Neural progenitor cell (in vitro differentiated cells): Measurements from ENCODE around the gene MME. TPM values are rescaled to one million over a fixed set of nuclear protein-coding genes. Genes with fewer than 3 reads are reported as not detected.

Experiments
- DNase-seq: peaks from one replicate; pipeline ENCODE4 v3.0.0-alpha.2; 2016; ENCODE audit warnings: low spot score
- H2AFZ ChIP-seq: fragments of 200-600 bp; sonication (generic); replicated peaks from 2 replicates; pipeline ENCODE4 v1.6.1; 2016; ENCODE audit warnings: antibody characterized with exemption
- H3F3A ChIP-seq: fragments of 200-600 bp; sonication (generic); 2 replicates; pipeline ENCODE4 v1.6.1; 2016; ENCODE audit warnings: antibody characterized with exemption, low read depth
- H3K27ac ChIP-seq: fragments of 200-600 bp; sonication (generic); 2 replicates; pipeline ENCODE4 v1.5.1; 2016; ENCODE audit warnings: mild to moderate bottlenecking
- H3K27me3 ChIP-seq: fragments of 200-600 bp; sonication (generic); 2 replicates; pipeline ENCODE4 v1.6.1; 2016; ENCODE audit warnings: mild to moderate bottlenecking, moderate library complexity
- H3K36me3 ChIP-seq: fragments of 200-600 bp; sonication (generic); 2 replicates; pipeline ENCODE4 v1.5.1; 2016
- H3K4me1 ChIP-seq: fragments of 200-600 bp; sonication (generic); 2 replicates; pipeline ENCODE4 v1.6.1; 2016; ENCODE audit warnings: mixed run types
- H3K4me2 ChIP-seq: fragments of 200-600 bp; sonication (generic); 2 replicates; pipeline ENCODE4 v1.6.1; 2016
- H3K4me3 ChIP-seq: fragments of 200-600 bp; sonication (generic); 2 replicates; pipeline ENCODE4 v1.5.1; 2016
- H3K79me2 ChIP-seq: fragments of 200-600 bp; sonication (generic); 2 replicates; pipeline ENCODE4 v1.6.1; 2016; ENCODE audit warnings: low read depth
- H3K9ac ChIP-seq: fragments of 200-600 bp; sonication (generic); 2 replicates; pipeline ENCODE4 v1.6.1; 2016
- H3K9me3 ChIP-seq: fragments of 200-600 bp; sonication (generic); 2 replicates; pipeline ENCODE4 v1.5.1; 2016; ENCODE audit warnings: low read depth
- H4K20me1 ChIP-seq: fragments of 200-600 bp; sonication (generic); 2 replicates; pipeline ENCODE4 v1.6.1; 2016; ENCODE audit warnings: low read depth
- H3K27ac Mint-ChIP-seq: 3 replicates; pipeline ENCODE4 v1.8.0; 2021; ENCODE audit warnings: mixed read lengths
- H3K27me3 Mint-ChIP-seq: 2 replicates; pipeline ENCODE4 v1.8.0; 2022; ENCODE audit warnings: low read depth, mild to moderate bottlenecking, inconsistent platforms, moderate library complexity, mixed read lengths; ENCODE audit not compliant: insufficient read depth
- H3K36me3 Mint-ChIP-seq: 3 replicates; pipeline ENCODE4 v1.8.0; 2021; ENCODE audit warnings: mixed read lengths
- H3K4me1 Mint-ChIP-seq: 3 replicates; pipeline ENCODE4 v1.8.0; 2021; ENCODE audit warnings: mixed read lengths
- H3K4me3 Mint-ChIP-seq: 3 replicates; pipeline ENCODE4 v1.8.0; 2021; ENCODE audit warnings: mild to moderate bottlenecking, moderate library complexity, mixed read lengths
- H3K9me3 Mint-ChIP-seq: 3 replicates; pipeline ENCODE4 v1.8.0; 2020; ENCODE audit warnings: mixed read lengths
- EZH2 ChIP-seq: fragments of 200-600 bp; sonication (generic); IDR thresholded peaks from 2 replicates; pipeline ENCODE4 v1.6.1; 2017; ENCODE audit warnings: antibody characterized with exemption, mild to moderate bottlenecking, moderate library complexity
- EZH2phosphoT487 ChIP-seq: fragments of 200-600 bp; sonication (generic); IDR thresholded peaks from 2 replicates; pipeline ENCODE4 v1.6.1; 2017; ENCODE audit warnings: antibody characterized with exemption
- total RNA-seq: library from RNA; depleted of rRNA; stranded (reverse); fragments of >200 nt; gene quantifications from 2 replicates; pipeline ENCODE4 v1.2.3, GENCODE V29; 2015; ENCODE audit warnings: low replicate concordance
- TF ChIP-seq, protein P1 (sequence below): fragments of 200-600 bp; sonication (generic); IDR thresholded peaks from 2 replicates; pipeline ENCODE4 v1.5.1; 2017; ENCODE audit warnings: antibody characterized with exemption, mild to moderate bottlenecking

MME gene
- total RNA-seq, 1 donor from 2014 or later = 5.0 TPM

DNA sequence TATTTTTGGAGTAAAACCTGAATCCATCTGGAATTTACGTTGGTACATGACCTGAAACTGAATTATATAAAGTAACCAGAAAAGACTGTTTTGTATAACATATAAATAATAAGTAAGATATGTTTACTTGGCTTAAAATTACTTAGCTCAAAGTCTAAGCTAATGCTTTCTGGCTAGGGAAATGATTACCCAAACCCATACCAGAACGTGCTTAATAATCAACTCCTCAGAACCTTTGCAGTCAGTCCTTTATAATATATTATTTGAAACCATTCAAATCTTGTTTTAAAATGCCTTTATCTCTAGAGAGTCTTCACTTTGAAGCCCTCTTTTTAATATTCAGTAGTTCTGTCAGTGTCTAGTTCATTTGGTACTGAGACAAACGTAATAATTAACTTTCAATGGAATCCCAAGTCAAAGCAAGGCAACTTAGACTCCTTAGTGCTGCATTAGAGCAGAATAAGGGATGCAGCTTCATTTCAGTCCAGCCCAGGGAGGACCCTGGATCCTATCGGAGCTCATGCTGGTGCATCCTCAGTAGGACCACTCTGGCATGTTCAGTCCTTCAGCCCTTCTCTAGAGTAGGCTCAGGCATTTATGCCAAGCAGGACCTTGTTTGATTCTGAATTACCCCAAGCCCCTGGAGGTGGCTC, 81.6 kb downstream of the MME start:
- Histone ChIP-seq H3K27me3 (no peaks in the 10 kb centered on the region), H3K4me1 (no peaks in the 10 kb centered on the region), H3K4me2 (no peak overlapping the region), H3K9me3 (no peaks in the 10 kb centered on the region), H3K27ac (no peak overlapping the region), H4K20me1 (no peaks in the 10 kb centered on the region), H3K9ac (no peak overlapping the region), H2AFZ (no peak overlapping the region), H3F3A (no peaks in the 10 kb centered on the region), H3K79me2 (no peaks in the 10 kb centered on the region), H3K36me3 (no peaks in the 10 kb centered on the region), H3K4me3 (no peak overlapping the region)
- H3K27me3 Mint-ChIP-seq = no peaks in the 10 kb centered on the region
- H3K9me3 Mint-ChIP-seq = no peaks in the 10 kb centered on the region
- TF ChIP-seq, protein P1, sequence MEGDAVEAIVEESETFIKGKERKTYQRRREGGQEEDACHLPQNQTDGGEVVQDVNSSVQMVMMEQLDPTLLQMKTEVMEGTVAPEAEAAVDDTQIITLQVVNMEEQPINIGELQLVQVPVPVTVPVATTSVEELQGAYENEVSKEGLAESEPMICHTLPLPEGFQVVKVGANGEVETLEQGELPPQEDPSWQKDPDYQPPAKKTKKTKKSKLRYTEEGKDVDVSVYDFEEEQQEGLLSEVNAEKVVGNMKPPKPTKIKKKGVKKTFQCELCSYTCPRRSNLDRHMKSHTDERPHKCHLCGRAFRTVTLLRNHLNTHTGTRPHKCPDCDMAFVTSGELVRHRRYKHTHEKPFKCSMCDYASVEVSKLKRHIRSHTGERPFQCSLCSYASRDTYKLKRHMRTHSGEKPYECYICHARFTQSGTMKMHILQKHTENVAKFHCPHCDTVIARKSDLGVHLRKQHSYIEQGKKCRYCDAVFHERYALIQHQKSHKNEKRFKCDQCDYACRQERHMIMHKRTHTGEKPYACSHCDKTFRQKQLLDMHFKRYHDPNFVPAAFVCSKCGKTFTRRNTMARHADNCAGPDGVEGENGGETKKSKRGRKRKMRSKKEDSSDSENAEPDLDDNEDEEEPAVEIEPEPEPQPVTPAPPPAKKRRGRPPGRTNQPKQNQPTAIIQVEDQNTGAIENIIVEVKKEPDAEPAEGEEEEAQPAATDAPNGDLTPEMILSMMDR = no peak
- TF ChIP-seq EZH2 = no peak
- no peak for TF ChIP-seq EZH2phosphoT487
- no peak overlapping the region for H3K27ac Mint-ChIP-seq
- H3K4me3 Mint-ChIP-seq = no peak overlapping the region
- no peaks in the 10 kb centered on the region for H3K36me3 Mint-ChIP-seq
- DNase-seq = no peak
- no peaks in the 10 kb centered on the region for H3K4me1 Mint-ChIP-seq

GRCh38 chr3:155164306-155164705, 84.2 kb downstream of the MME start:
- H3K27ac Mint-ChIP-seq = no peak overlapping the region
- no peaks in the 10 kb centered on the region for H3K27me3 Mint-ChIP-seq
- Histone ChIP-seq H2AFZ (no peak overlapping the region), H3K27ac (no peak overlapping the region), H3K36me3 (no peaks in the 10 kb centered on the region), H4K20me1 (no peaks in the 10 kb centered on the region), H3K27me3 (no peaks in the 10 kb centered on the region), H3K9ac (no peak overlapping the region), H3K4me2 (no peak overlapping the region), H3K4me3 (no peak overlapping the region), H3K79me2 (no peaks in the 10 kb centered on the region), H3K9me3 (no peaks in the 10 kb centered on the region), H3F3A (no peaks in the 10 kb centered on the region), H3K4me1 (no peaks in the 10 kb centered on the region)
- H3K9me3 Mint-ChIP-seq = no peaks in the 10 kb centered on the region
- no peaks in the 10 kb centered on the region for H3K4me1 Mint-ChIP-seq
- TF ChIP-seq EZH2 = no peak
- no peak for TF ChIP-seq EZH2phosphoT487
- TF ChIP-seq, protein P1 = no peak
- no peak for DNase-seq
- no peaks in the 10 kb centered on the region for H3K36me3 Mint-ChIP-seq
- H3K4me3 Mint-ChIP-seq = no peak overlapping the region

GRCh38 chr3:155166441-155166840, 86.3 kb downstream of the MME start:
- Histone ChIP-seq H3K27me3 (no peaks in the 10 kb centered on the region), H3K79me2 (no peaks in the 10 kb centered on the region), H4K20me1 (no peaks in the 10 kb centered on the region), H3K9me3 (no peaks in the 10 kb centered on the region), H3K36me3 (no peaks in the 10 kb centered on the region), H3K4me3 (no peak overlapping the region), H3F3A (no peaks in the 10 kb centered on the region), H3K4me1 (no peaks in the 10 kb centered on the region), H2AFZ (no peak overlapping the region), H3K4me2 (no peak overlapping the region), H3K27ac (no peak overlapping the region), H3K9ac (no peak overlapping the region)
- no peak overlapping the region for H3K27ac Mint-ChIP-seq
- H3K4me3 Mint-ChIP-seq = no peak overlapping the region
- TF ChIP-seq, protein P1 = no peak
- TF ChIP-seq EZH2phosphoT487 = no peak
- no peak for TF ChIP-seq EZH2
- H3K27me3 Mint-ChIP-seq = no peaks in the 10 kb centered on the region
- no peaks in the 10 kb centered on the region for H3K36me3 Mint-ChIP-seq
- DNase-seq = no peak
- no peaks in the 10 kb centered on the region for H3K4me1 Mint-ChIP-seq
- H3K9me3 Mint-ChIP-seq = no peaks in the 10 kb centered on the region
